GM12878 (cell line): Measurements from ENCODE around the gene SLCO3A1. TPM values are rescaled to one million over a fixed set of nuclear protein-coding genes. Genes with fewer than 3 reads are reported as not detected.

Source experiments
- ATAC-seq: fragments of 200-7000 bp; cut with Tn5 transposase; 3 replicates; pipeline ENCODE4 v1.9.1; 2020; ENCODE audit warnings: mild to moderate bottlenecking, moderate library complexity
- BruUV-seq: library from RNA; stranded (reverse); fragments of 400-500 nt; replicated peaks from 2 replicates; lab custom pipeline; 2021; lab: Mats Ljungman, UMichigan
- CTCF ChIA-PET: fragments of 300-600 bp; sonication (Branson Sonifier 250); formaldehyde crosslinking; extraction: SDS; loops from one replicate; lab custom pipeline; 2021; ENCODE audit warnings: inconsistent platforms; lab: Yijun Ruan, JAX
- POLR2A ChIA-PET: fragments of 350-600 bp; formaldehyde crosslinking; extraction: SDS; loops from one replicate; lab custom pipeline; 2021; ENCODE audit warnings: inconsistent platforms; lab: Charles Lee
- RAD21 ChIA-PET: fragments of 300-600 bp; sonication (Branson Sonifier 250); formaldehyde crosslinking; loops from one replicate; lab custom pipeline; 2023; ENCODE audit warnings: antibody characterized with exemption; ENCODE audit not compliant: unreplicated experiment; lab: Charles Lee
- SMC1A ChIA-PET: fragments of 300-600 bp; sonication (Branson Sonifier 250); formaldehyde crosslinking; loops from one replicate; lab custom pipeline; 2023; ENCODE audit not compliant: unreplicated experiment, uncharacterized antibody; lab: Charles Lee
- DNase-seq: peaks from one replicate; pipeline ENCODE4 v3.0.0-alpha.2; 2011; ENCODE audit warnings: low read depth, low spot score
- FAIRE-seq: peaks from 3 replicates; lab custom pipeline; 2011; peaks lifted over from hg19 to GRCh38; lab: Jason Lieb, UNC
- H2AFZ ChIP-seq: 2 replicates; pipeline ENCODE4 v1.6.0; 2011; ENCODE audit warnings: low read depth, low read length, control low read depth; ENCODE audit not compliant: control insufficient read depth
- H3K27ac ChIP-seq: 2 replicates; pipeline ENCODE4 v1.5.1; 2011; ENCODE audit warnings: control low read depth; ENCODE audit not compliant: control insufficient read depth, insufficient read depth
- H3K27me3 ChIP-seq, 2 experiments: replicated peaks in 1 of 2; 2 replicates each; pipeline versions ENCODE4 v1.6.0 to v1.6.1; 2011; ENCODE audit warnings: low read length in 1 of 2; ENCODE audit not compliant: control insufficient read depth in 2 of 2, insufficient read depth in 2 of 2
- H3K36me3 ChIP-seq, 2 experiments: 2 replicates each; pipeline ENCODE4 v1.5.1; 2011; ENCODE audit warnings: low read length in 1 of 2; ENCODE audit not compliant: control insufficient read depth in 2 of 2, insufficient read depth in 2 of 2
- H3K4me1 ChIP-seq: 2 replicates; pipeline ENCODE4 v1.6.1; 2011; ENCODE audit warnings: mild to moderate bottlenecking, low read length, moderate library complexity, mixed read lengths; ENCODE audit not compliant: control insufficient read depth, insufficient read depth
- H3K4me2 ChIP-seq: 2 replicates; pipeline ENCODE4 v1.6.0; 2011; ENCODE audit warnings: control low read depth; ENCODE audit not compliant: control insufficient read depth, insufficient read depth
- H3K4me3 ChIP-seq: fragments of 200-600 bp; sonication (generic); 2 replicates; pipeline ENCODE4 v1.5.1; 2016
- H3K79me2 ChIP-seq: 2 replicates; pipeline ENCODE4 v1.6.0; 2011; ENCODE audit warnings: low read length; ENCODE audit not compliant: control insufficient read depth, insufficient read depth
- H3K9ac ChIP-seq: 2 replicates; pipeline ENCODE4 v1.8.0; 2011; ENCODE audit warnings: low read length, control low read depth, mixed read lengths; ENCODE audit not compliant: control insufficient read depth, insufficient read depth
- H3K9me3 ChIP-seq: replicated peaks from 3 replicates; pipeline ENCODE4 v1.5.1; 2011; ENCODE audit warnings: mild to moderate bottlenecking, low read length; ENCODE audit not compliant: control insufficient read depth, insufficient read depth
- H4K20me1 ChIP-seq: 2 replicates; pipeline ENCODE4 v1.6.0; 2011; ENCODE audit not compliant: control insufficient read depth, insufficient read depth
- BCLAF1 ChIP-seq: fragments of 450-650 bp; IDR thresholded peaks from 2 replicates; pipeline ENCODE4 v1.6.1; 2017; ENCODE audit warnings: antibody characterized with exemption, mild to moderate bottlenecking, moderate library complexity
- CREM ChIP-seq: IDR thresholded peaks from 2 replicates; pipeline ENCODE4 v1.6.1; 2014; ENCODE audit warnings: antibody characterized with exemption, low read depth
- E2F8 ChIP-seq: fragments of 450-650 bp; IDR thresholded peaks from 2 replicates; pipeline ENCODE4 v1.6.1; 2018; ENCODE audit warnings: mild to moderate bottlenecking, low read depth, moderate library complexity; ENCODE audit not compliant: partially characterized antibody
- EGR1 ChIP-seq, 2 experiments: IDR thresholded peaks; 1 replicate in 1 of 2; 2 replicates in 1 of 2; pipeline ENCODE4 v1.6.1; 2011 to 2012; ENCODE audit warnings: low read depth in 2 of 2, low read length in 2 of 2, borderline replicate concordance in 1 of 2, mild to moderate bottlenecking in 1 of 2, moderate library complexity in 1 of 2
- FOXK2 ChIP-seq: fragments of 450-650 bp; IDR thresholded peaks from 2 replicates; pipeline ENCODE4 v1.6.1; 2017; ENCODE audit warnings: mild to moderate bottlenecking, moderate library complexity
- NR2C2 ChIP-seq: IDR thresholded peaks from 2 replicates; pipeline ENCODE4 v1.6.1; 2011; ENCODE audit warnings: borderline replicate concordance, low read depth; ENCODE audit not compliant: control insufficient read depth, insufficient read length
- PKNOX1 ChIP-seq: fragments of 450-650 bp; IDR thresholded peaks from 2 replicates; pipeline ENCODE4 v1.6.1; 2016; ENCODE audit warnings: mild to moderate bottlenecking
- POLR2A ChIP-seq: IDR thresholded peaks from 2 replicates; pipeline ENCODE4 v1.6.1; 2011; ENCODE audit warnings: low read depth, mild to moderate bottlenecking, low read length
- RAD51 ChIP-seq: fragments of 450-650 bp; IDR thresholded peaks from 2 replicates; pipeline ENCODE4 v1.6.1; 2016; ENCODE audit warnings: moderate library complexity, mild to moderate bottlenecking, inconsistent platforms
- SMC3 ChIP-seq: IDR thresholded peaks from 2 replicates; pipeline ENCODE4 v1.6.1; 2011; ENCODE audit warnings: low read length, improper control_type of control experiment, borderline replicate concordance
- SUPT20H ChIP-seq: IDR thresholded peaks from 2 replicates; pipeline ENCODE4 v1.6.1; 2011; ENCODE audit warnings: low read depth, mild to moderate bottlenecking, low read length, moderate library complexity, borderline replicate concordance; ENCODE audit not compliant: control insufficient read depth
- ZNF687 ChIP-seq: fragments of 450-650 bp; IDR thresholded peaks from 2 replicates; pipeline ENCODE4 v1.6.1; 2017; ENCODE audit warnings: mild to moderate bottlenecking, moderate library complexity
- WGBS: methylation state at CpG from one replicate; pipeline ENCODE4 v1.1.6; 2016; ENCODE audit warnings: low lambda C conversion rate; ENCODE audit not compliant: insufficient replicate concordance, insufficient coverage; ENCODE audit errors: missing lambda C conversion rate; 5-methylcytosine and 5-hydroxymethylcytosine counted together
- in situ Hi-C: fragments of 300-500 bp; cut with MboI; formaldehyde crosslinking; loops from 9 replicates; pipeline ENCODE4 v1.14.3; 2018; ENCODE audit warnings: mixed read lengths
- intact Hi-C: fragments of 100-400 bp; cut with micrococcal nuclease; formaldehyde crosslinking; loops from one replicate; pipeline ENCODE4 v1.14.2; 2022; ENCODE audit not compliant: unreplicated experiment
- polyA plus RNA-seq, 11 experiments: library from polyadenylated mRNA; depleted of rRNA in 4 of 11; unstranded in 6 of 11; stranded (reverse) in 5 of 11; fragments of >200 nt; fragmentation: Nextera tagmentation in 4 of 11; fragmentation: Illumina TruSeq in 1 of 11; extraction: Ambion mirVana in 4 of 11; extraction: Trizol in 1 of 11; gene quantifications; 1 replicate in 1 of 11; 2 replicates in 10 of 11; pipeline versions ENCODE4 v1.2.1 to v1.2.3, GENCODE V29; 2011 to 2016; ENCODE audit warnings: inconsistent platforms in 2 of 11, missing spikeins in 2 of 11, low read depth in 1 of 11
- total RNA-seq, 4 experiments: library from RNA; depleted of rRNA in 3 of 4; stranded (reverse); fragments of >200 nt in 3 of 4; fragmentation: Illumina TruSeq in 1 of 4; extraction: Trizol in 1 of 4; gene quantifications; 2 replicates each; pipeline versions ENCODE4 v1.2.1 to v1.2.3, GENCODE V29; 2013 to 2021

The SLCO3A1 gene
- total and polyA plus RNA-seq, 10 of the 15 experiments (the other 5 are each of a cell fraction or from before 2014, with no cell fraction given): 0.05 to 5.9 (median 0.31) TPM

- H3K27ac ChIP-seq: no peak overlapping the region
- ChIA-PET POLR2A (no interaction called here), CTCF (no interaction called here), SMC1A (no interaction called here), RAD21 (no interaction called here)
- H3K4me3 ChIP-seq: no peak overlapping the region
- no peaks in the 10 kb centered on the region for H4K20me1 ChIP-seq
- in situ Hi-C loops (no loop called here), intact Hi-C loops (no loop called here)
- H3K27me3 ChIP-seq: no peaks in the 10 kb centered on the region; a peak in 1 of 4 replicates
- H3K79me2 ChIP-seq: no peaks in the 10 kb centered on the region
- no peaks in the 10 kb centered on the region; the same call in 2 of the 3 replicates for H3K9me3 ChIP-seq
- no TSS peak for BruUV-seq
- 11% methylated on average over 6 of the region's 6 CpGs for WGBS
- DNase-seq (no peak), ATAC-seq (no peak), FAIRE-seq (no peak)
- H3K9ac ChIP-seq: no peak overlapping the region
- no peak overlapping the region for H3K4me2 ChIP-seq
- H3K4me1 ChIP-seq: no peaks in the 10 kb centered on the region
- H2AFZ ChIP-seq: no peak overlapping the region
- H3K36me3 ChIP-seq: peaks cover 0 to 1% of the 10 kb centered on the region in 2 experiments; a peak in 2 of 4 replicates
- TF ChIP-seq BCLAF1 (no peak), ZNF687 (no peak), CREM (no peak), POLR2A (no peak), SUPT20H (no peak), RAD51 (no peak), NR2C2 (no peak), PKNOX1 (no peak), SMC3 (no peak), E2F8 (no peak), FOXK2 (no peak), EGR1 (IDR thresholded peaks at IDR 0.05; ENCODE audit: borderline replicate concordance in 1 of 2, low read depth in 2 of 2, low read length in 2 of 2) (no peak)
Measured at GRCh38 chr15:92118162-92118935, 264.8 kb downstream of the SLCO3A1 start.
